Gastroesophageal sphincter (tissue), 3 donors: ENCODE measurements around the gene ADGRG4.

ENCODE experiments used
- CTCF ChIP-seq, 4 experiments: fragments of 200-600 bp in 2 of 4; fragments of 450-650 bp in 2 of 4; sonication (generic) in 1 of 4; IDR thresholded peaks; one replicate each; pipeline ENCODE4 v1.5.1; 2017 to 2019; ENCODE audit warnings: antibody characterized with exemption in 4 of 4, mild to moderate bottlenecking in 2 of 4, moderate library complexity in 2 of 4
- EP300 ChIP-seq: sonication (generic); formaldehyde crosslinking; IDR thresholded peaks from one replicate; pipeline ENCODE4 v1.6.1; 2017; ENCODE audit warnings: antibody characterized with exemption, mild to moderate bottlenecking
- POLR2AphosphoS5 ChIP-seq: sonication (generic); formaldehyde crosslinking; IDR thresholded peaks from one replicate; pipeline ENCODE4 v1.6.1; 2017; ENCODE audit warnings: antibody characterized with exemption

- TF ChIP-seq POLR2AphosphoS5 = no peak
- no peak for TF ChIP-seq EP300
- TF ChIP-seq CTCF (IDR thresholded peaks at IDR 0.05) = no peak
These were observed 38.9 kb downstream of the ADGRG4 start for GRCh38 chrX:136339702-136340101.
